HG02981 (cell line): ENCODE measurements around the gene PTPRJ.
"Not testable (repeated sequence)": the region's sequence is repeated elsewhere in the genome, so short reads cannot be mapped to it uniquely, and the experiment has no call there.

Experiments
- ATAC-seq: cut with Tn5 transposase; IDR thresholded peaks from one replicate; pipeline ENCODE4 v1.9.1; 2021; ENCODE audit warnings: mild to moderate bottlenecking, moderate library complexity; ENCODE audit not compliant: unreplicated experiment

PTPRJ gene

DNA sequence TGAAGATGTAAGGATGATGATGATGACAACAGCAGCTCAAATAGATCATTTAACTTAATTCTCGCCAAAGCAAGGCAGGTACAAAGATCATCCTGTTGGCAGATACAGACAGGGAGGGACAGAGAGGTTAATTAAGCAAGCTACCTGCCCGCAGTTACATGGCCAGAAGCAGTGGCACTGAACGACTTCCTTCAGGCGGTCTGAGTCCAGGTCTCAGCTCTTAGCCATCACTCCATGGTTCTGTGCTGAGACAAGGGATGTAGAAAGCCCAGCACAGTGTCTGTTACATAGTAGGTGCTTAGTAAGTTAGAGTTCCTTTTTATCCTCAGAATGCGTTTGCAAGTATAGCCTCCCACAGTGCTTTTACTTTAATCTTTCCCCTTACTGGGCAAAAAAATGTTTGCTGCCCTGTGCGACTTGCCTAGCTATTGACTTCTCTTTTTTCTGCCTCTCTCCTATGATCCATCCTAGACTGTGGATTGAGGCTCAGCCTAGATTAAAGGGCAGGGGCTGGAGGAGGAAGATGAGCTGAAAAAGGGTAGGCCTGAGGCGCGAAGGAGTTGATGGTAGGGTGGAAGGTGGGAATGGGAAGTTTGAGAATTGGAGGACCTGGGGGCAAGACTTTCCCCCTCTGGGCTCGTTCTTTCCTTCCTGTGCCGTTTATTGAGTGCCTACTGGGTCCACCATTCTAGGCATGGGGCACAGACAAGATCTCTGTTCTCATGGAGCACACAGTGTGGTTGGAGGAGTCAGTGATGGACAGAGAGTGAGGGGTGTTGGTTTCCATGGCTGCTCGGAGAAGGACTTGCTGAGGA, 128.1 kb downstream of the PTPRJ start:
- no peak for ATAC-seq

DNA sequence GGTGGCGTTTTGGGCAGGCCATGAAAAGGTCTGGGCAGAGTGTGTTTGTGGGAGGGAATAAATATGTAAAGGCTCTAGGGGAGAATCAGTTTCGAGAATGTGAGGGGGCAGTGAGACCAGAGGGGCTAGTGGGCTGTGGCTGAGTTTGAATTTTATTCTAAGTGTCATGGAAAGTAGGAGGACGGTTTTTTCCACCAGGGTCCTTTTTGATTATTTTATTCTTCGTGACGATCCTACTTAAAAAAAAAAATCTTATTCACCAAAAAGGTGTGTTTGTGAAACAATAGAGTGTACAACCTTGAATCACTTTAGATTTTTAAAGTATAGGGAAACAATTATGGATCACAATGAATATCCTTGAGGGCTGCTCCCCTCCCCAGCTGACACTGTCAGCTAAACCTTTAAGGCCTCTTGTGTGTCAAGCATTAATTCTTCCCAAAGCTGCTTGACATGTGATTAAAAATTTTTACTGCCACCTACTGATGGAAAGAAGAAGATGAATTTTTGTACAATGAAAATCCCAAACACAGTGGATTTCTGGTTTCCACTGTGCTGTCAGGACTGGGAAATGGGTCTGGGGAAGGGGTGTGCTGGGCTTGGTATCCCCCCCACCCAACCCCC, 128.8 kb downstream of the PTPRJ start:
- ATAC-seq: no peak

DNA sequence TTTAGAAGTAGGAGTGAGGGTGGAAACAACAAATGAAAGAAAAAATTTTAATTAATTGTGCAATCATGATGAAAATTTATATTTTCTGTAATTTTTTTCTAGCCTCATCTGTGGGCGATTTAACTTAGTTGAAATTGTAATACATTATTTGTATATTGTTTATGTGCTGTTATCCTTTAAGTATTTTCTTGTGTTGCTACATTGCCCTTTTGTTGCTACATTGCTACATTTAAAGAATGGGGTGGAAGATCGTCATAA, 130.1 kb downstream of the PTPRJ start:
- no peak for ATAC-seq

DNA sequence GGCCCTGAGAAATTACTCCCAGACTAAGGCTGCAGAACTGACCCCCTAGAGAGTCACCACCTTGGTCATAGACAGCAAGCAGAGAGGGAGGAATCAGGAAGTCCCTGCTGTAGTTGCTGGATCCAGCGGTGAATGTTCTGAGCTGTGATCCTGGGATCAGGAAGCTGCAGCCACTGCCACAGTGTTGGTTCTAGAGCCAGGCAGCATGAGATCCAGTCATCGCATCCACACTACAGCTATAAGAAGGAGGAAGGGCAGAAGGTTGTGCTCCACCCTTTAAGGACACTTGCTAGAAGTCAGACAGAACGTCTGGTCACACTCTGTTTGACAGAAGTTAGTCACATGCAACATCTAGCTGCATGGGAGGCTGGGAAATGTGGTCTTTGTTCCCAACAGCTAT, 131.5 kb downstream of the PTPRJ start:
- ATAC-seq: no peak

DNA sequence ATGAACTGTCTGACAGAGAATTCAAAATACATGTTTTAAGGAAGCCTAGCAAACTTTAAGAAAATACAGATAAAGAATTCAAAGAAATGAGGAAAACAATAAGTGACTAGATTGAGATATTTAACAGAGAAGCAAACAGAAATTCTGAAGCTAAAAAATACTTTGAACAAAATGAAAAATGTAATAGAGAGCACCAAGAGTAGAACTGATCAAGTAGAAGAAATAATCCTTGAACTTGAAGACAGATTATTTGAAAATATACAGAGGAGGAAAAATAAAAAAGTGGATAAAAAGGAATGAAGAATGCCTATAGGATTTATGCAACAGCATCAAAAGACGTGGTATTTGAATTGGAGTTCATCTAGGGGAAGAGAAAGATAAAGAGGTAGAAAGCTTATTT, 134.4 kb downstream of the PTPRJ start:
- no peak for ATAC-seq

GRCh38 chr11:48116437-48117228, 136.3 kb downstream of the PTPRJ start:
- peak; percentile 65 for ATAC-seq

DNA sequence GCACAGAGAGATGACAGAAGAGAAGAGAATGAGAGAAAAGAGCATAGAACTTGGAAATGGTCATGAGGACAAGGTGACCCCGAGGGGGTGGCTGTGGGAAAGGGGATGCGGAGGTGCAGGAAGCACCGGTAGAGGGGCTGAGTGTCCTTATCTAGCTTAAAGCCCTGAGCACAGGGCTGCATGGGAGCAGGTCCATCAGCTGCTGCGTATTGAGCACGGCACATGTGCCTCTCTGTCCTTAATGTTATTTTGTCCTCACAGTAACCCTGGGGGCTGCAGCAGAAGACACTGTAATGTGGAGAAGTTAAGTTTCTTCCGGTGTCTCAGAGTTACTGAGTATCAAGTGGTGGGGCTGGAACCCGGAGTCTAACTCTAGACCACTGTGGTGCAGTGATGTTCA, 141.9 kb downstream of the PTPRJ start:
- ATAC-seq: no peak

- no peak for ATAC-seq
Observed at GRCh38 chr11:48122656-48123055, 142.3 kb downstream of the PTPRJ start.

DNA sequence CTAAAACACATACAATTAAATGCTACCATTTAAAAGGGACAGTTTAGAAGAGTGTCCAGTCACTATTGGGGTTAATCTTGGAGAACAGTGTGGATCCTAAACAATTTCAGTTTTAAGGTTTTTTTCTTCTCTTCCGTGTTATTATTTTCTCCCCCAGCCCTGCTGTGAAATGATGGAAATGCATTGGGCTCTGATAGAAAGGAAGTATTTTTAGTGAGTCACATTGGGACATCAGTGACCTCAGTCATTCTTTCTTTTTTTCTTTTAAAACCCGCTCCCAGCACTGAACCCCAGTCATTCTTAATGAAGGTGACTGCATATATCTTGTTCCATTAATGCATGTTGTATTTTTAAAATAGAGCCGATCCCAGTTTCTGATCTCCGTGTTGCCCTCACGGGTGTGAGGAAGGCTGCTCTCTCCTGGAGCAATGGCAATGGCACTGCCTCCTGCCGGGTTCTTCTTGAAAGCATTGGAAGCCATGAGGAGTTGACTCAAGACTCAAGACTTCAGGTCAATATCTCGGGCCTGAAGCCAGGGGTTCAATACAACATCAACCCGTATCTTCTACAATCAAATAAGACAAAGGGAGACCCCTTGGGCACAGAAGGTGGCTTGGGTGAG, 143.0 kb downstream of the PTPRJ start:
- no peak for ATAC-seq

DNA sequence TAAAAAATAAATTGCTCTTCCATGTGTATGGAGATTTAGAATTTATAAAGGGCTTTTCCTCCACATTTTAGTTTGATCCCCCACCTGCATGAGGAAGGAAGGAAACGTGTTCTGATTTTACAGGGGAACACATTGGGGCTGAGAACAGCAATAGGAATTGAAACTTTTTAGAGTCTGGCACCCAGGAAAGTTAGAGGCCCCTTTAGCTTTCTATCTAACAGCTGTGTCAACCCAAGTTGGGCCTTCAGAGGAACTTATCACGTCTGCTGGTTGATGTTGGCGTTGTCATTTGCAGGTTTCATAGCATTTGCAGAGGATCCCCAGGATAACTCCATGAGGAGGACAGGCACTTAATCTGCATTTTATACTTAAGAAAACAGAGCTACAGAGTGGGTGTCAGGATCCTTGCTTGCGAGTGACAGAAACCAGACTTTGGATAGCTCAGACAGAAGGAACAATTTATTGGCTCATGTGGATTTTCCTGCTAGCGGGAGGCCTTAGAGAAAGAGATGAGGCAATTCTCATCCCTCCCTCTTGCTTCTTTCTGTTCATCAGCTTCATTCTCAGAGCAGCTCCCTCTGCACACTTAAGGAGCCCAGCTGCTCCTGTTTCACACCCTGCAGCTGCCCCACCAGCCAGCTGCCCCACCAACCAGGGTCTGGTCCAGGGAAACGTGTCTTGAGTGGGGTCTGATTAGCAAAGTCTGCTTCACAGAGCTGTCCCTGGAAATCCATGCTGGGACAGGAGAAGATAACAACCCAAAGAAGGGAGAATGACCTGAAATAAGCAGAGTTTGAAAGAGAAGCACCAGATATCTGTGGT, 143.8 kb downstream of the PTPRJ start:
- ATAC-seq: no peak

- no peak for ATAC-seq
Observed at GRCh38 chr11:48124880-48125279, 144.5 kb downstream of the PTPRJ start.

- no peak for ATAC-seq
Observed at GRCh38 chr11:48125866-48126265, 145.5 kb downstream of the PTPRJ start.

DNA sequence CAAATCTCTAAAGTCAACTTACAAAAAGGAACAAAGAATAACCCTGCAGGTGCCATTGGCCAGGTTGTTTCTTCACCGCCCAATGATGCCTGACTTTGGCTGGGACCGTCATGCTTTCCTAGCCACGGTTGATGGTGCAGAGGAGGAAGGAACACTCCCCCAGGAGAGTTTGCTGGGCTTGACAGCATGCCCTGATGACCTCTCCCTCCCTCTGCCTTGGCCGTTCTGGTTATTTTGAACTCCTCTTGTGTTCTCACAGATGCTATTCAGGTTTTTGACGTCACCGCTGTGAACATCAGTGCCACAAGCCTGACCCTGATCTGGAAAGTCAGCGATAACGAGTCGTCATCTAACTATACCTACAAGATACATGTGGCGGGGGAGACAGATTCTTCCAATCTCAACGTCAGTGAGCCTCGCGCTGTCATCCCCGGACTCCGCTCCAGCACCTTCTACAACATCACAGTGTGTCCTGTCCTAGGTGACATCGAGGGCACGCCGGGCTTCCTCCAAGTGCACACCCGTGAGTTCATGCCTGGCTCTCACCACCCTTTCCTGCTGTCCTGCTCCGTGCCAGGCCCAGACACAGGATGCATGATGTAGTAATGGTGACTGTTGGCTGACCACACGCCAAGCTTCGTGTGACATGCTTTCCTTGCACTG, 147.3 kb downstream of the PTPRJ start:
- no peak for ATAC-seq

GRCh38 chr11:48129697-48130395, 149.5 kb downstream of the PTPRJ start:
- ATAC-seq: no peak

DNA sequence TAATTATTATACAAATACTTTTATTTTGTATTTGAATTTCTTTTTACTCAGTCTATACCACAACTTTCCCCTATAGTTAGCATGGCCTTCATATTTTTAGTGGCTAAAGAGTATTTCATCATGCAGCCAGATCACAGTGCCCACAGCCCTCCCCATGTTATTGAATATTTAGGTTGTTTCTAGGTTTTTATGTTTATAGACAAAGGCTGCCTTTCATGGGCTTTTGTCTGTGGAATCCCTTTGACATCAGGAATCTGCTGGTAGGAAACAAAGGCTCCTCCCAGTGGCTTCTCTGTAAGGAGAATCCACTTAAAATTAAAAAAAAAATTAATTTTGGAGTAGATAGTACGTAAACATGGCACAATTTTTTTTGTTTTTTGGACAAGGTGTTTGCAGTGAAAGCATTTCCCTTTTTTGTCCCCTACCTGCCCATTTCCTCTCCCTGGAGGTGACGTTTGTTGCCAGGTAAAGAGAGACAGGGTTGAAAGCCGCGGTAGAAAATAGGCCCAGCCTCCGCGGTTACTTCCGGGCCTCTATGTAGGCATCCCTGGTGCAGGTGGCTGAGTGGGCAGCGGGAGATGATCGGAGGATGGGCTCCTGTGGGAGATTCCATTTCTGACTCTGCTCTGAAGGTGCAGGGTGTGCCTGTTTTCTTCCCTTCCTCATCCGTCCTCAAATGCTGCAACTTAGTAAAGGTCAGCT, 154.0 kb downstream of the PTPRJ start:
- ATAC-seq: no peak

DNA sequence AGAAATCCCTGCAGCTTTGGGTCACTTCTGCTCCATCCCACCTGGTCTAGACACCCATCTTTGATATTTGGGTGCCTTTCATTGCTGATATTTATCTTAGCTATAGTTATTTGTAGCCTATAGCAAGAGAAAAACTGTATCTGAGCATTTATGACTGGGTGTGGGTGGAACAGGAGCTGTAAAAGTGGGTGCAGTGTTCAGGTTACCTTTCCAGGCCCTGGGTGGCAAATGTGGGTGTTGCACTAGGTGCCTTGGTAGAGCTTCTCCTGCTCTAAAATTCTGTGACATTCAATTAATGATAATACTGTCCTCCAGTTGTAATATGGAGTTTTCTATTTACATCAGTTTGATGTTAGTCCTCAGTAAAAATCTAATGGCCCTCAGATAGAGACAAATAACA, 157.9 kb downstream of the PTPRJ start:
- no peak for ATAC-seq

- ATAC-seq: not testable (repeated sequence)
Observed at GRCh38 chr11:48139896-48140295, 159.5 kb downstream of the PTPRJ start.

DNA sequence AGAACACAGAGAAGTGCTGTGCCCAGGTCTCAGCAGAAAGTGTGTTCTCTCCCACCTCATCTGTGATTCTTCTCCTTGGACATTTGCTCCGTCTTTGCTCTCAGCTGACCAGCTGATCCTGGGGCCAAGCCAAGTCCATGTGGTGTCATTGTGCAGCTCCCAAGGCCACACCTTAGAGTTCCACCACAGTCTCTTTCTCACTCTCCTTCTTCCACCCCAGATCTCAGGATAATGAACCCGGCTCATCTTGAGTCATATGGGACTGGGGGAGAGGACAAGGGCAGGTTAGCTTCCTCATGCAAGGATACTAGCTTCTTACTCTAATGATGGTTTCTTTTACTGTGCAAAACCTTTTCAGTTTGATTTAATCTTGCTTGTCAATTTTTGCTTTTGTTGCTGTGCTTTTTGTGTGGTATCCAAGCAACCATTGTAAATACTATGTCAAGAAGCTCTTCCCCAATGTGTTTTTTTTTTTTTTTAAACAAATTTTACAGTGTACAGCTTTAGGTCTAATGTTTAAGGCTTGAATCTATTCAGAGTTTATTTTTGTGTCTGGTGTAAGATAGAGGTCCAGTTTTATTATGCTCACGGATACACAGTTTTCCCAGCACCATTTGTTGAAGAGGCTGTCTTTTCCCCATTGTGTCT, 161.2 kb downstream of the PTPRJ start:
- ATAC-seq: no peak

DNA sequence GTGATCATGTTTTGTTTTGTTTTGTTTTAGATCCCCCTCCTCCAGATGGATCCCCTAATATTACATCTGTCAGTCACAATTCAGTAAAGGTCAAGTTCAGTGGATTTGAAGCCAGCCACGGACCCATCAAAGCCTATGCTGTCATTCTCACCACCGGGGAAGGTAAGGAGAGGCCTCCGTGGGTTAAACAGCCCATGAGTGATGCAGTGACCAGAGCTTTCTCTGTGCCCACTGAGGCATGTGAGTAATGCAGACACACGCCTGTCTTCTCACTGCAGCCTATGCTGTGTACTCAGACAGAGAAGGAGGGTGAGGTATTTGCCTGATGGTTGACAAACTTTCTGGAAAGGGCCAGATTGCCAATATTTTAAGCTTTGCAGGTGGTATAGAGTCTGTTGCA, 162.5 kb downstream of the PTPRJ start:
- no peak for ATAC-seq
